A549 (cell line): ENCODE results near the gene MYOM1. TPM values are rescaled to one million over a fixed set of nuclear protein-coding genes. Genes with fewer than 3 reads are reported as not detected.

ENCODE experiments used
- ATAC-seq, 2 experiments: fragments of 200-7000 bp in 1 of 2; fragments of >200 bp in 1 of 2; cut with Nextera tagmentation in 1 of 2; cut with Tn5 transposase in 1 of 2; 3 replicates each; pipeline versions ENCODE4 v1.8.0 to v1.9.1; 2018 to 2020; ENCODE audit warnings: mild to moderate bottlenecking in 1 of 2, moderate library complexity in 1 of 2
- CTCF ChIA-PET: fragments of 300-600 bp; sonication (Branson Sonifier 250); formaldehyde crosslinking; extraction: SDS; loops from one replicate; lab custom pipeline; 2021; ENCODE audit warnings: antibody characterized with exemption, inconsistent platforms; lab: Yijun Ruan, JAX
- POLR2A ChIA-PET: fragments of 350-600 bp; formaldehyde crosslinking; extraction: SDS; loops from one replicate; lab custom pipeline; 2021; ENCODE audit warnings: antibody characterized with exemption, inconsistent platforms; lab: Yijun Ruan, JAX
- DNase-seq, 2 experiments: peaks; one replicate each; pipeline versions ENCODE4 v3.0.0 to v3.0.0-alpha.2; 2011 to 2016; ENCODE audit warnings: low read depth in 1 of 2, low spot score in 1 of 2
- FAIRE-seq: peaks from 2 replicates; lab custom pipeline; 2011; peaks lifted over from hg19 to GRCh38; lab: Jason Lieb, UNC
- H3K27ac ChIP-seq, 2 experiments: fragments of >200 bp; sonication (Bioruptor Twin); formaldehyde crosslinking; 3 replicates each; pipeline ENCODE4 v1.5.1; 2016 to 2017
- H3K4me1 ChIP-seq: fragments of >200 bp; sonication (Bioruptor Twin); formaldehyde crosslinking; 3 replicates; pipeline ENCODE4 v1.6.1; 2016
- H3K4me2 ChIP-seq: fragments of >200 bp; sonication (Bioruptor Twin); formaldehyde crosslinking; 3 replicates; pipeline ENCODE4 v1.6.1; 2016
- H3K4me3 ChIP-seq: fragments of >200 bp; sonication (Bioruptor Twin); formaldehyde crosslinking; 3 replicates; pipeline ENCODE4 v1.5.1; 2016
- H3K9me3 ChIP-seq: fragments of >200 bp; sonication (Bioruptor Twin); formaldehyde crosslinking; 3 replicates; pipeline ENCODE4 v1.6.1; 2016
- ATOH8 ChIP-seq: fragments of 250-450 bp; sonication (Bioruptor Pico); IDR thresholded peaks from 2 replicates; pipeline ENCODE4 v1.5.0; 2020; ENCODE audit warnings: low read depth, mild to moderate bottlenecking, moderate library complexity
- CHD2 ChIP-seq: fragments of 150-350 bp; IDR thresholded peaks from 2 replicates; pipeline ENCODE4 v1.6.1; 2014; ENCODE audit warnings: low read length; ENCODE audit not compliant: partially characterized antibody
- EHF ChIP-seq: fragments of 250-450 bp; sonication (Bioruptor Pico); IDR thresholded peaks from 2 replicates; pipeline ENCODE4 v1.5.0; 2020; ENCODE audit warnings: mild to moderate bottlenecking
- EHMT2 ChIP-seq: fragments of 200-600 bp; sonication (generic); IDR thresholded peaks from 2 replicates; pipeline ENCODE4 v1.6.1; 2016; ENCODE audit warnings: antibody characterized with exemption, low read depth, mild to moderate bottlenecking, moderate library complexity
- ELK1 ChIP-seq: fragments of 150-350 bp; IDR thresholded peaks from 2 replicates; pipeline ENCODE4 v1.6.1; 2014; ENCODE audit warnings: low read depth, mild to moderate bottlenecking, low read length
- GATA3 ChIP-seq: IDR thresholded peaks from 2 replicates; pipeline ENCODE4 v1.6.1; 2012; ENCODE audit warnings: borderline replicate concordance
- HDAC2 ChIP-seq: fragments of 200-600 bp; sonication (generic); IDR thresholded peaks from 2 replicates; pipeline ENCODE4 v1.6.1; 2016
- HOXA7 ChIP-seq: fragments of 250-450 bp; sonication (Bioruptor Pico); IDR thresholded peaks from 2 replicates; pipeline ENCODE4 v1.5.0; 2020; ENCODE audit warnings: mild to moderate bottlenecking, moderate library complexity
- KDM5A ChIP-seq: fragments of 200-600 bp; sonication (generic); IDR thresholded peaks from 2 replicates; pipeline ENCODE4 v1.6.1; 2016; ENCODE audit warnings: antibody characterized with exemption, mild to moderate bottlenecking
- MAFK ChIP-seq: fragments of 450-650 bp; IDR thresholded peaks from 2 replicates; pipeline ENCODE4 v1.6.1; 2014; ENCODE audit not compliant: partially characterized antibody
- MYC ChIP-seq: IDR thresholded peaks from 2 replicates; pipeline ENCODE4 v1.6.1; 2012; ENCODE audit warnings: mild to moderate bottlenecking, inconsistent platforms, low read length, improper control_type of control experiment, borderline replicate concordance
- NR3C1 ChIP-seq: fragments of >200 bp; sonication (Bioruptor Twin); formaldehyde crosslinking; IDR thresholded peaks from 3 replicates; pipeline ENCODE4 v1.6.1; 2017
- PBX3 ChIP-seq: IDR thresholded peaks from 2 replicates; pipeline ENCODE4 v1.6.1; 2012
- RAD21 ChIP-seq, 2 experiments: fragments of >200 bp in 1 of 2; sonication (Bioruptor Twin) in 1 of 2; formaldehyde crosslinking in 1 of 2; IDR thresholded peaks in 1 of 2; conservative IDR thresholded peaks in 1 of 2; 2 replicates in 1 of 2; 3 replicates in 1 of 2; pipeline ENCODE4 v1.6.1; 2012 to 2018; ENCODE audit warnings: inconsistent platforms in 1 of 2
- RARB ChIP-seq: fragments of 250-450 bp; sonication (Bioruptor Pico); IDR thresholded peaks from 2 replicates; pipeline ENCODE4 v1.8.0; 2021; ENCODE audit warnings: mild to moderate bottlenecking, moderate library complexity
- REST ChIP-seq: fragments of 200-600 bp; sonication (generic); IDR thresholded peaks from 2 replicates; pipeline ENCODE4 v1.6.1; 2016; ENCODE audit warnings: antibody characterized with exemption, mild to moderate bottlenecking, moderate library complexity
- RFX5 ChIP-seq: fragments of 450-650 bp; IDR thresholded peaks from 2 replicates; pipeline ENCODE4 v1.7.1; 2014; ENCODE audit warnings: antibody characterized with exemption, mild to moderate bottlenecking, moderate library complexity
- USF2 ChIP-seq: fragments of 450-650 bp; IDR thresholded peaks from 2 replicates; pipeline ENCODE4 v1.6.1; 2014; ENCODE audit warnings: antibody characterized with exemption
- ZSCAN20 ChIP-seq: fragments of 250-450 bp; sonication (Bioruptor Pico); IDR thresholded peaks from 2 replicates; pipeline ENCODE4 v1.8.0; 2022; ENCODE audit warnings: mild to moderate bottlenecking, moderate library complexity
- WGBS: methylation state at CpG from one replicate; pipeline ENCODE4 v1.1.6; 2017; ENCODE audit errors: missing lambda C conversion rate; 5-methylcytosine and 5-hydroxymethylcytosine counted together
- polyA plus RNA-seq, 4 experiments: library from polyadenylated mRNA; depleted of rRNA in 3 of 4; stranded (reverse); fragments of >200 nt; fragmentation: RNase III in 1 of 4; extraction: RNeasy Plus Mini Kit Qiagen cat#74134 plus additional on column Dnase treatment in 1 of 4; gene quantifications; 2 replicates in 3 of 4; 3 replicates in 1 of 4; pipeline ENCODE4 v1.2.3, GENCODE V29; 2011 to 2017

Gene MYOM1
- polyA plus RNA-seq, 2 of the 4 experiments (the other 2 are of a cell fraction), result 0.18 to 0.30 TPM

GRCh38 chr18:3226048-3226447 lies 6.3 kb upstream of the MYOM1 start (continued):
- no peak for TF ChIP-seq ATOH8
- TF ChIP-seq MAFK, result no peak

- no peak for TF ChIP-seq REST
- no peak for TF ChIP-seq MAFK
- TF ChIP-seq PBX3, result no peak
- TF ChIP-seq HDAC2, result no peak
- TF ChIP-seq HOXA7 (CRISPR knock-in tag), result no peak
- no peak for TF ChIP-seq EHF (CRISPR knock-in tag)
- no peak for TF ChIP-seq USF2
- TF ChIP-seq RFX5, result no peak
- no peak for TF ChIP-seq RARB
- no peak for TF ChIP-seq EHMT2
- TF ChIP-seq NR3C1, result no peak
- no peak for TF ChIP-seq ZSCAN20 (CRISPR knock-in tag)
- no peak for TF ChIP-seq RAD21 (conservative IDR thresholded peaks at IDR 0.05 in 1 of 2, IDR thresholded peaks at IDR 0.05 in 1 of 2)
- no peak for TF ChIP-seq GATA3
- no peak for TF ChIP-seq KDM5A
- TF ChIP-seq MYC, result no peak
- no peak for TF ChIP-seq CHD2
- no peak for FAIRE-seq
- WGBS, result 72% methylated on average over 3 of the region's 3 CpGs
- Histone ChIP-seq H3K4me2 (no peak overlapping the region), H3K4me3 (no peak overlapping the region), H3K27ac (no peak overlapping the region), H3K9me3 (no peaks in the 10 kb centered on the region), H3K4me1 (no peaks in the 10 kb centered on the region)
- no peak for ATAC-seq
- no peak for DNase-seq
- CTCF ChIA-PET, result interaction anchor here (1.5 kb wide), 1 partner anchor 20 kb away, joined by 4 read pairs; no protein-coding TSS in a partner anchor
- POLR2A ChIA-PET, result no interaction called here
These were observed 5.8 kb upstream of the MYOM1 start for GRCh38 chr18:3225588-3225987.

GRCh38 chr18:3224223-3224622 lies 4.5 kb upstream of the MYOM1 start:
- DNase-seq (no peak), ATAC-seq (no peak), FAIRE-seq (no peak)
- no peak overlapping the region for H3K27ac ChIP-seq
- H3K4me2 ChIP-seq, result no peak overlapping the region
- peaks cover 1% of the 10 kb centered on the region; the same call in 1 of the 3 replicates for H3K4me1 ChIP-seq
- 90% methylated on average over 2 of the region's 3 CpGs for WGBS
- ChIA-PET CTCF (no interaction called here), POLR2A (no interaction called here)
- TF ChIP-seq ELK1 (no peak), EHF (CRISPR knock-in tag) (no peak), HDAC2 (no peak), HOXA7 (CRISPR knock-in tag) (no peak), KDM5A (no peak)
- H3K4me3 ChIP-seq, result no peak overlapping the region
- H3K9me3 ChIP-seq, result no peaks in the 10 kb centered on the region
